Measurements from ENCODE around the gene CPNE9. TPM values are rescaled to one million over a fixed set of nuclear protein-coding genes. Genes with fewer than 3 reads are reported as not detected.

CPNE9 gene
- total RNA-seq, 2 donors from 2014 or later = 0.15 to 0.62 TPM

- Mint-ChIP-seq H3K27me3 (ENCODE audit: insufficient read depth) (peaks cover 3% of the 10 kb centered on the region), H3K9me3 (no peaks in the 10 kb centered on the region), H3K4me1 (no peaks in the 10 kb centered on the region), H3K36me3 (ENCODE audit: low read depth) (no peaks in the 10 kb centered on the region), H3K4me3 (no peak overlapping the region), H3K27ac (no peak overlapping the region)
- Histone ChIP-seq H3K27me3 (ENCODE audit: control insufficient read depth, insufficient read depth, low read length, poor library complexity, severe bottlenecking) (peaks cover 14% of the 10 kb centered on the region), H3K27ac (ENCODE audit: low read depth, low read length) (no peak overlapping the region), H3K36me3 (ENCODE audit: control insufficient read depth, insufficient read depth, low read length) (no peaks in the 10 kb centered on the region), H3K9me3 (ENCODE audit: control insufficient read depth, low read length) (no peaks in the 10 kb centered on the region), H3K4me3 (ENCODE audit: low read length) (no peak overlapping the region), H3K9ac (ENCODE audit: extremely low read depth, low read length, poor library complexity, severe bottlenecking) (no peak overlapping the region), H3K4me1 (ENCODE audit: control insufficient read depth, insufficient read depth, low read length) (no peaks in the 10 kb centered on the region)
- DNase-seq = no peak
- 75 to 92% methylated on average over 2 of the region's 2 CpGs for WGBS, 2 experiments (ENCODE audit: insufficient coverage in 1 of 2, insufficient read length in 1 of 2)
- TF ChIP-seq CTCF (conservative IDR thresholded peaks at IDR 0.05) = no peak
These were observed 18.0 kb downstream of the CPNE9 start for GRCh38 chr3:9721700-9722060.

- H3K4me1 Mint-ChIP-seq = peaks cover 9% of the 10 kb centered on the region
- H3K9ac ChIP-seq (ENCODE audit: extremely low read depth, low read length, poor library complexity, severe bottlenecking) = no peak overlapping the region
- H3K27me3 Mint-ChIP-seq (ENCODE audit: insufficient read depth) = peaks cover 2% of the 10 kb centered on the region
- no peaks in the 10 kb centered on the region for H3K36me3 ChIP-seq (ENCODE audit: control insufficient read depth, insufficient read depth, low read length)
- no peak overlapping the region for H3K4me3 Mint-ChIP-seq
- H3K4me3 ChIP-seq (ENCODE audit: low read length) = no peak overlapping the region
- no peaks in the 10 kb centered on the region for H3K4me1 ChIP-seq (ENCODE audit: control insufficient read depth, insufficient read depth, low read length)
- no peaks in the 10 kb centered on the region for H3K9me3 ChIP-seq (ENCODE audit: control insufficient read depth, low read length)
- no peak overlapping the region for H3K27ac ChIP-seq (ENCODE audit: low read depth, low read length)
- no peaks in the 10 kb centered on the region for H3K9me3 Mint-ChIP-seq
- TF ChIP-seq CTCF (conservative IDR thresholded peaks at IDR 0.05) = no peak
- no peak overlapping the region for H3K27ac Mint-ChIP-seq
- no peak for DNase-seq
- WGBS, 2 experiments (ENCODE audit: insufficient coverage in 1 of 2, insufficient read length in 1 of 2) = 88 to 97% methylated on average over 4 of the region's 4 CpGs
- peaks cover 5% of the 10 kb centered on the region for H3K27me3 ChIP-seq (ENCODE audit: control insufficient read depth, insufficient read depth, low read length, poor library complexity, severe bottlenecking)
- H3K36me3 Mint-ChIP-seq (ENCODE audit: low read depth) = no peaks in the 10 kb centered on the region
These were observed 22.3 kb downstream of the CPNE9 start for GRCh38 chr3:9725775-9726515.

GRCh38 chr3:9727041-9727595 lies 23.5 kb downstream of the CPNE9 start:
- Mint-ChIP-seq H3K9me3 (no peaks in the 10 kb centered on the region), H3K36me3 (ENCODE audit: low read depth) (no peaks in the 10 kb centered on the region), H3K4me1 (peaks cover 9% of the 10 kb centered on the region), H3K27me3 (ENCODE audit: insufficient read depth) (no peaks in the 10 kb centered on the region), H3K4me3 (peak overlapping the region; percentile 15), H3K27ac (no peak overlapping the region)
- Histone ChIP-seq H3K4me1 (ENCODE audit: control insufficient read depth, insufficient read depth, low read length) (no peaks in the 10 kb centered on the region), H3K27ac (ENCODE audit: low read depth, low read length) (no peak overlapping the region), H3K4me3 (ENCODE audit: low read length) (no peak overlapping the region), H3K9ac (ENCODE audit: extremely low read depth, low read length, poor library complexity, severe bottlenecking) (no peak overlapping the region), H3K9me3 (ENCODE audit: control insufficient read depth, low read length) (no peaks in the 10 kb centered on the region), H3K36me3 (ENCODE audit: control insufficient read depth, insufficient read depth, low read length) (no peaks in the 10 kb centered on the region), H3K27me3 (ENCODE audit: control insufficient read depth, insufficient read depth, low read length, poor library complexity, severe bottlenecking) (no peaks in the 10 kb centered on the region)
- peak; percentile 91 for DNase-seq
- 15 to 25% methylated on average over 8 to 11 of the region's 11 CpGs for WGBS, 2 experiments (ENCODE audit: insufficient coverage in 1 of 2, insufficient read length in 1 of 2)
- peak; percentile 87 for TF ChIP-seq CTCF (conservative IDR thresholded peaks at IDR 0.05)
